NCI-H460 (cell line): Measurements from ENCODE around the gene DYNC1I1. TPM values are rescaled to one million over a fixed set of nuclear protein-coding genes. Genes with fewer than 3 reads are reported as not detected.
A peak's percentile ranks its signal among the peaks of the same experiment; 100 is the strongest.
"Not testable (repeated sequence)": the region's sequence is repeated elsewhere in the genome, so short reads cannot be mapped to it uniquely, and the experiment has no call there.

Experiments
- DNase-seq: peaks from one replicate; pipeline ENCODE4 v3.0.0-alpha.2; 2016; ENCODE audit warnings: low read depth; ENCODE audit errors: extremely low read depth
- total RNA-seq: library from RNA; depleted of rRNA; stranded (reverse); fragments of >200 nt; shearing (Covaris generic); gene quantifications from 2 replicates; pipeline ENCODE4 v1.2.3, GENCODE V29; 2014

Gene DYNC1I1
- total RNA-seq, 1 experiment from 2014 or later = not detected

GRCh38 chr7:95901006-95901405, 128.7 kb downstream of the DYNC1I1 start:
- no peak for DNase-seq

- no peak for DNase-seq
Observed at GRCh38 chr7:95904099-95904498, 131.7 kb downstream of the DYNC1I1 start.

DNA sequence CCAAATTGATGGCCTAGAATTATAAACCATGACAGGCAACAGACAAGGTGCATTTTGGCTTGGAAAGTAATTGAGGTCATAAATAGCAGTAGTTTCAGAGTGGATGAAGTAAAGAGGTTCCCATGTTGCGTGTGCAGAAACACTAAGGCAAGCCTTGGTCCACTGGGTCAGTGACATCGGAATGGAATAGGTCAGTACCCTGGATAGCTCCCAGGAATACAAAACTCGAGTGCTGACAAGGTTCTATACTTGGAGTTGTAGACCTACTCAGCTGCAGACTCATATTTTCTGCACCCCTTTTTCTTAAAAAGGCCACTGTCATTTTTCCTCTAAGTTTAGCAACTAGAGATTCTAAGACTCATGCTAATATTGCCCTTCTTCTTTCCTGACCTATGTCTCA, 132.8 kb downstream of the DYNC1I1 start:
- DNase-seq = peak; percentile 19

GRCh38 chr7:95906851-95907250, 134.5 kb downstream of the DYNC1I1 start:
- no peak for DNase-seq

DNA sequence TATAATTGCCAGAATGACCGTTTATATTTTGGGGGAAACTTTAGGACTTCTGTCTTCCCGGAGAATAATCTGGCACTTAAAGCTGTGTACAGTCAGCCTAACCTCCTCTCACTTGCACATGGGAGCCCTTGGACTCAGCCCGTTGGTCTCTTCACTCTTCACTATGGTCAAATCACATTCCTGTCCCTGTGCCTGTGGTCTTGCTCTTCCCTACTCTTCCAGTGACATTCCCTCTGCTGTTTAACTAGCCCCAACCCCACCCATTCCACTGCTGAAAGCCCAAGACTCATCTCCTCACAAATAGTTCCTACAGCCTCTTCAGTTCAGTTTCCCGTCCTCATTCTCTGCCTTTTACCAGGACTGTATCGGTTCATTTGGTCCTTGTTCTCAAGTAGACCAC, 135.0 kb downstream of the DYNC1I1 start:
- DNase-seq = no peak

GRCh38 chr7:95908499-95908898, 136.1 kb downstream of the DYNC1I1 start:
- no peak for DNase-seq

DNA sequence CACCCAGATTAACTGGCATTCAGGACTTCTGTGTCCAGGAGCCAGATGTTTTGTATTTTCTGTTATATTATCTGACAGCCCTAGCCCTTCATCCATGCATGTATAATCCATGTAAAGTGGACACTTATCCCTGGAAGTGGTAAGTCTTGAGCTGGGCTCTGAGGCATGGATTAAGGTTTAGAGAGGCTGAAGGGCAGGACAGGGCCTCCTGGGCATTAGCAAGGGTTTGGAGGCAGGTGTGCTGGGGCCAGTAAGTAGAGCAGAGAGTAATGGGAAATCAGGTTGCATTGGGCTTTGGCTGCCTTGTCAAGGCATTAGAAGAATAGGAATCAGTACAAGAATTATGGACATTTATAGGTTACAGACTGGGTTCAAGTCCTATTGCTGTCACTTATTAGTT, 138.0 kb downstream of the DYNC1I1 start:
- DNase-seq = no peak

DNA sequence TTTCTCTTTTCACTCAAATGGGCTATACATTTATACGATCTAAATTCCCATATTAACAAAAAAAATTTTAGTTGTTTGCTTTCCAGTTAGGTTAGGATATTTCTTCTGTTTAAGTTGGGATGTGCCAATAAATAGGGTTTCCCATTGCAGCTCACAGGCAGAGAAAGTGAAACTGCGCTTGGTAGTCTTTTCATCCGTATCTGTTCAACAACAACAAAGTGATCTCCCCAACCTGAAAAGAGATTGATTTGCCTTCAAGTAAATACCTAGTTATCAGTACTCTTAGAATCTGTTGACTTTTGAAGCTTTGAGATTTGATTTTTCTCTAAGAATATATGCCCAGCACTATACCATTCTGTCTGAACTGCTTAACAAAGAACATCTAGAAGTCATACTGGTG, 143.4 kb downstream of the DYNC1I1 start:
- DNase-seq = no peak

DNA sequence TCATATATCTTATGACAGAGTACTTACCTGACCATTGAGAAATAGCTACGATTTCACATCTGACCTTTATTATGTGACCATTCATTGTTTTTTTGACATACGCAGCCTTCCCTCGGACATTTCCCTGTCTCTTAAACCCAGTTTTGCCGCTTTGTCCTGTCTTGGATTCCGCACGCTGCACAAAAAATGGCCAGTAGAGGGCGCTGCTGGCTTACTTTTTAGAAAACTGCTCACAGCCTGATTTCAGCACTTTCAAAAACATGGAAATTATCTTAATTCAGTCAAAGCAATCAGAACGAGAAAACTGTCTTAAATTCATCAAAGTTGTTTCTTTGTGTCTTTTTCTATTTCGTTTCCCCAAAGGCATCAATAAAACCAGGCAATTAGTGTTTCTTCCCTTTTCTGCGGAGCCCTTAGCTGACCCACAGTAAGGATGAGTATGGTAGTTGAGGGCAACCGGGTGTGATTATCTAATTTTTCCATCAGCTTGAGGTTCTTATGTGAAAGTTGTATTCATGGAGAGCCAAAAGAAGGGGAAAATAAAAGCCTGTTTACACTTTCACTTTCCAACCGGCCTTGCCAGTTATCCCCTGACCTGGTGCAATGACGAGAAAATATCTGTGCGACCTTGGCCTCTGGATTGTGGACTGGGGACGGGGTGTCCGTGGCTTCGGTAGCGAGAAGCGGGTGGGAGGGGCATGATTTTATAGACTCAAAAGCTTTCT, 144.4 kb downstream of the DYNC1I1 start:
- DNase-seq = peak; percentile 58

DNA sequence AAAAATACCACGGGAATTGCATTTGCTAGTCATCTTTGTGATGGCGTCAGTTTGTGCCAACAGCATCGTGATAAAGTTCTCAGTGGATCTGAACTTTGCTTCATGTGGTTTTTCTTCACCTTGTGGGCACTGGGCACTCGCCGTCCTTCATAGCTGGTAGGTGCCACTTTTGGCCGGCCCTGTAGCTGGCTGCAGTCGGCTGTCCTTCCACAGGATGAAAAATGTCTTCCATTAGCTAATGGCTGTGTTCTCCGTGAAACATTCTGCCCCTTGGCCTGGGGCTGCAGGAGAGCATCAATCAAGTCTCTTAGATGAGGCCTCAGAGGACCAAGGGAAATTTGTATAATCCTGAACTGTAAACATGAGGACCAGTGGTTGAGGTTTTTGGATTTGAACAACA, 145.3 kb downstream of the DYNC1I1 start:
- no peak for DNase-seq

DNA sequence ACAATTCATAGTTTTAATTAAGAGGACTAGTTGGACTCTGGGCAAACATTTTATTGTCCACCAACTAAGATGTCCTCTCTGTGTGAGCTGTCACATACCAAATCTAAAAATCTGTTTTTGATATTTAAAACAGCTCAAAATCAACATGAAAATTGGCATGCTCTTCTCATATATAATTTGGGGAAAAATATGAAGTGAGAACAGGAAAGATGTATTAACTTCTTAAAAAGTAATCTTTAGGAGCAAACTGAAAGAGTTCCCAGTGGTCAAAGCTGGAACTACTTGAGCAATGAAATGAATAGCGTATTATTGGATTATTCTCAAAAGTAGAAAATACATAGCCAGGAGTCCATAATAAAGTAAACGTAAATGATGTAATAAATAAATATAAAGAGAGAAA, 147.2 kb downstream of the DYNC1I1 start:
- DNase-seq = no peak

GRCh38 chr7:95921543-95921942, 149.2 kb downstream of the DYNC1I1 start:
- DNase-seq = no peak

GRCh38 chr7:95922191-95922590, 149.8 kb downstream of the DYNC1I1 start:
- DNase-seq = no peak

GRCh38 chr7:95925236-95925635, 152.9 kb downstream of the DYNC1I1 start:
- no peak for DNase-seq

DNA sequence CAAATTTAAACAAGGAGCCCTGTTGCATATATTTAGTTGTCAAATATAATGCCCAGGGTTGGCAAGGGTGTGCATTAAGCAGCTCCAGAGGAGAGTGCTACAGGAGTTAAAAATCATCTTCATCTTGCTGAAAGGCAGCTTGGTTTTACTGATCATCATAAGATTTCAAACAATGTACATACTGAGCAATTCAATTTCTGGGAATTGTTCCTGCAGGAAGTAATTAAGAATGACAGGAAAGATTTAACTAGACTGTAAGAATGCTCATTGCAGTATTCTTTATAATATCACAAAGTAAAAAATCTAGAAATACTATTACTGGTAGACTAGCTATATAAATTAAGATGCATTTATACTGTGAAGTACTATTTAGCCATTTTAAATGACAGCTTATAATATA, 153.6 kb downstream of the DYNC1I1 start:
- DNase-seq = no peak

DNA sequence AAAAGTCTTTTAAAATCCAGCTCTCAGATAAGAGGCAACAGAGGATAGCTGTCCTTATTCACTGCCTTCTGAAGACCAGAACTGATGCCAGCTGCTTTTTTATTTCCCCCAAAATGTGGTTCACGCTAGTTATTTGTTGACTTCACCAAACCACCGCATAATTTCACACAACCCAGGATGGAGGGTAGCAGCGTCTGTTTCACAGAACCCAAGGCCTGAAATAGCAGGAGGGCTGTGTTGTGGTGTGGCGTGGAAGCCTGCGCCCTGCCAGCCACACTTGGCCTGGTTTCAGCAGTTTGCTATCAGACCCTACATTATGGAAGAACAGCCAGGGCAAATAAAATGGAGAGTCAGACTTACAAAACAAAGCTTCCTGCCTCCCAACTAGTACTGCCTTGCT, 155.4 kb downstream of the DYNC1I1 start:
- no peak for DNase-seq

DNA sequence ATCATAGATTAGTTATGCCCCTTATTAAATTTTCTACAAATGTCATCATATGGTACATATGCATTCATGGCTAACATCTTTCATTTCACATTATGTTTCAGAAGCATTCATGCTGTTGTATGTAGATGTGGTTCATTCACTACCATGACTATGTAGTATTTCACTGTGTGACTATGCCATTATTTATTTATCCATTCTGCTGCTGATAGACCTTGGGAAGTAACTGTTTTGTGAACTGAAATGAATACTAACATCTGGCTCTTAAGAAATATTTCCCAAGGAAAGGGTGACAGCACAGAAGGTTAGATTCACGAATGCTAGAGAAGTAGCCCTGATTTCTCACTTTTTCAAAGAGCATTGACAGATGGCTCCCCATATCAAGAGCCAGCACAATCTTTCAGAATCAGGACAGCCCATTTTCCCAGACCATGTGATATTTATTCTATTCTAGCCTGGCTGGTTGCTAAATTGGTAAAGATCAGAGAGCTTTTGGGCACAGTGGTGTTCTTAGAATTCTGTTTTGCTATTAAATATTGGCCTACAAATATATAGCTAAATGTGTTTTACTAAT, 157.4 kb downstream of the DYNC1I1 start:
- DNase-seq = no peak

- DNase-seq = no peak
Observed at GRCh38 chr7:95931460-95932232, 159.3 kb downstream of the DYNC1I1 start.

- no peak for DNase-seq
Observed at GRCh38 chr7:95933618-95934017, 161.3 kb downstream of the DYNC1I1 start.

DNA sequence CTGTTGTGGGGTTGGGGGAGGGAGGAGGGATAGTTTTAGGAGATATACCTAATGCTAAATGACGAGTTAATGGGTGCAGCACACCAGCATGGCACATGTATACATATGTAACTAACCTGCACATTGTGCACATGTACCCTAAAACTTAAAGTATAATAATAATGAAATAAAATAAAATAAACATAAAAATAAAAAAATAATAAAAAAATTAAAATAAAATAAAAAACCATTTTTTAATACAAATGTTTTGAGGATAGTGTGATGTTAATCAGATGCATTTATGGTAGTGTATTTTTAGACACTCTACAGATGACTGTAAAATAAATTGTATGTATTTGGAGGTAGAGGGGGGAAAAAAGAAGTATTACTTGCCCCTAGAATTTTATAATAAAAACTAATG, 172.5 kb downstream of the DYNC1I1 start:
- DNase-seq = not testable (repeated sequence)

GRCh38 chr7:95950698-95951097, 178.3 kb downstream of the DYNC1I1 start:
- DNase-seq = no peak

DNA sequence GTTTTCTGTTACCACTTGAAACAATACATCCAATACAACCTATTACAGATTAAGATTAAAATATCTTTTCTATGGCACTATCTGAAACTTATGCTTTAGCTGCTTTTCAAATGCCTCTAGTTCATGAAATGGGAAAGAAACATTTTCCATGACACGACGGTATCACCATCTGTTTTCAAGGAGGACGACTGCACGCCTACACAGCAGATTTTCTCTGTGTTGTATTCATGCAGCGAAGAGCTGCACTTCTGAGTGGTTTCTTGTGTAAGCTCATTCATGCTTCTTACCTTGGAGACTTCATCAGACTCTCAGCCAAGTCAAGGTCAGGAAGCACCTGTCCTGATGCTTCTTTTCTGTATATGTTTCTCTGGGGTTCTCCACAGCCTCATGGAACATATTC, 179.2 kb downstream of the DYNC1I1 start:
- DNase-seq = no peak
